Thoracic aorta (tissue), 2 donors: ENCODE measurements around the gene ATP1B3. TPM values are rescaled to one million over a fixed set of nuclear protein-coding genes. Genes with fewer than 3 reads are reported as not detected.
"Not testable (repeated sequence)": the region's sequence is repeated elsewhere in the genome, so short reads cannot be mapped to it uniquely, and the experiment has no call there.

Experiments
- ATAC-seq: fragments of 150-250 bp; one replicate; pipeline ENCODE4 v1.8.0; 2017; ENCODE audit warnings: low read depth; ENCODE audit not compliant: insufficient number of reproducible peaks, low FRiP score
- DNase-seq: peaks from one replicate; pipeline ENCODE4 v3.0.0-alpha.2; 2020; ENCODE audit warnings: low spot score
- H3K27ac ChIP-seq, 2 donors: fragments of 200-600 bp; sonication (generic); 1 replicate in 1 of 2; 2 replicates in 1 of 2; pipeline ENCODE4 v1.5.1; 2016; ENCODE audit warnings: mild to moderate bottlenecking in 2 of 2, moderate library complexity in 2 of 2
- H3K27me3 ChIP-seq: fragments of 200-600 bp; sonication (generic); replicated peaks from 2 replicates; pipeline ENCODE4 v1.6.0; 2016; ENCODE audit warnings: mild to moderate bottlenecking; ENCODE audit not compliant: insufficient read depth
- H3K36me3 ChIP-seq: fragments of 200-600 bp; sonication (generic); one replicate; pipeline ENCODE4 v1.5.1; 2016
- H3K4me1 ChIP-seq, 2 donors: fragments of 200-600 bp; sonication (generic); 1 replicate in 1 of 2; 2 replicates in 1 of 2; pipeline versions ENCODE4 v1.5.1 to v1.6.0; 2016; ENCODE audit warnings: low read depth in 2 of 2, mild to moderate bottlenecking in 1 of 2; ENCODE audit not compliant: control insufficient read depth in 1 of 2
- H3K4me3 ChIP-seq: fragments of 200-600 bp; sonication (generic); 2 replicates; pipeline ENCODE4 v1.5.1; 2016; ENCODE audit warnings: mild to moderate bottlenecking
- H3K9me3 ChIP-seq: fragments of 200-600 bp; sonication (generic); 2 replicates; pipeline ENCODE4 v1.5.1; 2016
- total RNA-seq, 2 donors: library from RNA; depleted of rRNA; stranded (reverse); fragments of >200 nt; gene quantifications; one replicate each; pipeline versions ENCODE4 v1.1.0 to v1.2.3, GENCODE V29; 2016
- TF ChIP-seq, protein P1 (sequence below): fragments of 200-600 bp; sonication (generic); IDR thresholded peaks from one replicate; pipeline ENCODE4 v1.5.1; 2019; ENCODE audit warnings: antibody characterized with exemption

The ATP1B3 gene
- total RNA-seq, 2 donors from 2014 or later, result 78.7 to 106 TPM

DNA sequence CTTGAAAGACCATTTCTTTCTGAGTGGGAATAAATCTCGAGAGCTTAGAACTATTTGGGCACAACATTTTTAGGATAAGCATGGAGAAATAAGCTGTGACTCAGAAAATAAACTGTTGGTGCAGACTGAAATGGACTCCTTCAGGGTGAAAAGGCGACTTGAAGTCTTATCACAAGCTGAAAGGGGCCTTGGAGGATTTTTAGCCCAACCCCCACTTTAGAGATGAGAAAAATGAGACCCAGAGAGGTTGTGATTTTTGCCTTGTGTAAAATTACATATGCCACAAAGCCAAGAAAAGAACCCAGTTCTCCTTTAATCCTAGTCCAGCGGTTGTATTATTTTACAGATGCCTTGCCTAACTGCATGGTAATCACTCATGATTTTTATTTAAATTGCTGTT lies 1.5 kb downstream of the ATP1B3 start:
- no peaks in the 10 kb centered on the region for H3K9me3 ChIP-seq
- DNase-seq, result no peak
- H3K27ac ChIP-seq, result peak overlapping the region; percentile 100
- H3K4me1 ChIP-seq, result peaks cover 18 to 23% of the 10 kb centered on the region in 2 donors
- peak overlapping the region; percentile 99 for H3K4me3 ChIP-seq
- no peaks in the 10 kb centered on the region for H3K36me3 ChIP-seq
- H3K27me3 ChIP-seq, result no peaks in the 10 kb centered on the region
- TF ChIP-seq, protein P1, sequence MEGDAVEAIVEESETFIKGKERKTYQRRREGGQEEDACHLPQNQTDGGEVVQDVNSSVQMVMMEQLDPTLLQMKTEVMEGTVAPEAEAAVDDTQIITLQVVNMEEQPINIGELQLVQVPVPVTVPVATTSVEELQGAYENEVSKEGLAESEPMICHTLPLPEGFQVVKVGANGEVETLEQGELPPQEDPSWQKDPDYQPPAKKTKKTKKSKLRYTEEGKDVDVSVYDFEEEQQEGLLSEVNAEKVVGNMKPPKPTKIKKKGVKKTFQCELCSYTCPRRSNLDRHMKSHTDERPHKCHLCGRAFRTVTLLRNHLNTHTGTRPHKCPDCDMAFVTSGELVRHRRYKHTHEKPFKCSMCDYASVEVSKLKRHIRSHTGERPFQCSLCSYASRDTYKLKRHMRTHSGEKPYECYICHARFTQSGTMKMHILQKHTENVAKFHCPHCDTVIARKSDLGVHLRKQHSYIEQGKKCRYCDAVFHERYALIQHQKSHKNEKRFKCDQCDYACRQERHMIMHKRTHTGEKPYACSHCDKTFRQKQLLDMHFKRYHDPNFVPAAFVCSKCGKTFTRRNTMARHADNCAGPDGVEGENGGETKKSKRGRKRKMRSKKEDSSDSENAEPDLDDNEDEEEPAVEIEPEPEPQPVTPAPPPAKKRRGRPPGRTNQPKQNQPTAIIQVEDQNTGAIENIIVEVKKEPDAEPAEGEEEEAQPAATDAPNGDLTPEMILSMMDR, result no peak
- no peak for ATAC-seq

DNA sequence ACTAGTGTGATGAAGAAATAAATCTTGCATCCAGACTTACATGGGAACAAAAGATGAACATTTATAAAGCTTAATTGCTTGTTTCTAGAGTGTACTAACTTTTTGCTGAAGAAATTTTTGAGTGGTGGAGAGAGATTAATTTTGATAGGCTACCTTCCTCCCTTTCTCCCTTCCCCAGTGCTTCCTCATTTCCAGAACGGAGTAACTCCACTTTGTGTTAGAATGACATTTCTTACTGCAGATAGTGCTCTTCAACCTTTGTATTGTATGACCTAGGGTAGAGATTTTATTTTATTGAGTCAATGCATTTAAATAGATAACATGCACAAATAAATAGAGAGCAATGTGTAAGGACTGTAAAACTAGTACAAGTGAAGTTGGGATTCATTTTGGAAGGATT lies 1.9 kb downstream of the ATP1B3 start:
- ATAC-seq (no peak), DNase-seq (no peak)
- Histone ChIP-seq H3K36me3 (no peaks in the 10 kb centered on the region), H3K27me3 (no peaks in the 10 kb centered on the region), H3K4me3 (peak overlapping the region; percentile 99), H3K4me1 (peaks cover 18 to 23% of the 10 kb centered on the region in 2 donors), H3K27ac (peak overlapping the region in 1 of 2 donors; percentile 100), H3K9me3 (no peaks in the 10 kb centered on the region)
- TF ChIP-seq, protein P1, result no peak

DNA sequence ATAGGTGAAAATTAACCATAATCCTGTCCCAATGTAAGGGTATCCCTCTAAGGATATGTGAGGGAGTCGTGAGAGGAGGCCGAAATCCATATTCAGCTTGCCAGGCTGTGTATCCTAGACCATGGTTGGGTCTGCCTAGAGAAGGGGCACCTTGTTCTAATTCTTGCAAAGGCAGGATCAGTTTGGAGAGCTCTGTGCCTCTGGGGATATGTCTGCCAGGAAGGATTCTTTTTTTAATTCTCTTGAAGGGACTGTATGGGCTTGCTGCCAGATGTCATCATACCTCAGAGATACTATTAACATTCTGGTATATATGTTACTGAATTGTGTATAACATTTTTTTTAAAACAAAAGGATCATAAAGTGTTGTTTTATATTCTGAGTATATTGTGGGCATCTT lies 2.4 kb downstream of the ATP1B3 start:
- TF ChIP-seq, protein P1, result no peak
- Histone ChIP-seq H3K4me1 (peaks cover 18 to 23% of the 10 kb centered on the region in 2 donors), H3K9me3 (no peaks in the 10 kb centered on the region), H3K27ac (no peak overlapping the region), H3K36me3 (no peaks in the 10 kb centered on the region), H3K27me3 (no peaks in the 10 kb centered on the region), H3K4me3 (peak overlapping the region; percentile 99)
- ATAC-seq (no peak), DNase-seq (no peak)

DNA sequence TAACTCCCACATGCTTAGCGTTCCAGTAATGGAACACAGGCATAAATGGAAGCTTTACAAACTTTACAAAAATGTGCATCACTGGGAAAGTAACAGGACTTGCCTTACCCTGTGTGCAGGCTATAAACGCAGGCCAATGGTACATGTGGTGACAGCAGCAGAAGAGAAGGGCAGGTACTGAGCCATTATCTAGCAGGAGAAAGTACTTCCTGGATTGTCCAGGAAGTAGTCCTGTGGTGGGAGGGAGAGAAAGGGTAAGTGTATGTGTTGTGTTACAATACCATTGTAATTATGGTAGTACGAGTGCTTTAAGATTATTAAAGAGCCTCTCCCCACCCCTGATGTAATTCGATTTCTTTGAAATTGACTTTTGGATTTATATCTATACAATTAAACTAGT lies 5.3 kb downstream of the ATP1B3 start:
- Histone ChIP-seq H3K4me1 (peaks cover 18 to 23% of the 10 kb centered on the region in 2 donors), H3K4me3 (no peak overlapping the region), H3K27me3 (no peaks in the 10 kb centered on the region), H3K27ac (no peak overlapping the region), H3K36me3 (no peaks in the 10 kb centered on the region), H3K9me3 (no peaks in the 10 kb centered on the region)
- DNase-seq (no peak), ATAC-seq (no peak)
- TF ChIP-seq, protein P1, result no peak

DNA sequence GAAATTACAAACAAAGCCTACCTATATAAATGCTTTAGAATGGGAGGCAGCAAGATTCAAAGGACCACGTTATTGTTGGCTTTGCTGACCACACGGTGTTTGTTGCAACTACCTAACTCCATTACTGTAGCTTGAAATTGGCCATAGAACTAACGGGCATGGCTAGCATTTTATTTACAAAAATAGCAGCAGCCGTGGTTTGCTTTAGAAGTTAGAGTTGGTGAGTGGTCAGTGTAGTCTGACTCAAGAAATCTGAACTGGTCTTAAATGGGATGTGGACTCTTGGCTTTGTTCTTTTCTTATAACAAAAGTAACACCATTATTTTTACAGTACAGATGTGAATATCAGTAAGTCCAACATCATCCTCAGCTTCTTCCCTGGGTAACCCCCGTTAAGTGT lies 10.6 kb downstream of the ATP1B3 start:
- Histone ChIP-seq H3K27ac (no peak overlapping the region), H3K27me3 (no peaks in the 10 kb centered on the region), H3K4me3 (no peak overlapping the region), H3K4me1 (no peaks in the 10 kb centered on the region), H3K9me3 (no peaks in the 10 kb centered on the region), H3K36me3 (no peaks in the 10 kb centered on the region)
- DNase-seq (no peak), ATAC-seq (no peak)
- TF ChIP-seq, protein P1, result no peak

DNA sequence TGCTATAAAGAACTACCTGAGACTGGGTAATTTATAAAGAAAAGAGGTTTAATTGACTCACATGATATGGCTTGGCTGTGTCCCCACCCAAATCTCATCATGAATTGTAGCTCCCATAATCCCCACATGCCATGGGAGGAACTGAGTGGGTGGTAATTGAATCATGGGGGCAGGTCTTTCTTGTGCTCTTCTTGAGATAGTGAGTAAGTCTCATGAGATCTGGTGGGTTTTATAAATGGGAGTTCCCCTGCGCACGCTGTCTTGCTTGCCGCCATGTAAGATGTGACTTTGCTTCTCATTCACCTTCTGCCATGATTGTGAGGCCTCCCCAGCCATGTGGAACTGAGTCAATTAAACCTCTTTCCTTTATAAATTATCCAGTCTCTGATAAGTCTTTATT lies 12.1 kb downstream of the ATP1B3 start:
- not testable (repeated sequence) for H3K27ac ChIP-seq, H3K4me1 ChIP-seq, H3K27me3 ChIP-seq, ATAC-seq, H3K36me3 ChIP-seq, H3K4me3 ChIP-seq, H3K9me3 ChIP-seq, DNase-seq
